NB4 (cell line): ENCODE data around the gene BANP.
A peak's percentile ranks its signal among the peaks of the same experiment; 100 is the strongest.
"Not testable (repeated sequence)": the region's sequence is repeated elsewhere in the genome, so short reads cannot be mapped to it uniquely, and the experiment has no call there.

Source experiments
- DNase-seq: peaks from one replicate; pipeline ENCODE4 v3.0.0; 2010; ENCODE audit warnings: low read depth
- H3K4me3 ChIP-seq: one replicate; pipeline ENCODE4 v1.5.1; 2011; ENCODE audit warnings: mild to moderate bottlenecking, low read depth, low read length, moderate library complexity
- CTCF ChIP-seq: IDR thresholded peaks from one replicate; pipeline ENCODE4 v1.5.1; 2012; ENCODE audit warnings: low read depth, low read length
- MAX ChIP-seq: IDR thresholded peaks from 2 replicates; pipeline ENCODE4 v1.6.1; 2011; ENCODE audit warnings: low read depth, low read length
- MYC ChIP-seq: IDR thresholded peaks from 2 replicates; pipeline ENCODE4 v1.6.1; 2011; ENCODE audit warnings: low read depth, low read length
- POLR2A ChIP-seq: IDR thresholded peaks from 2 replicates; pipeline ENCODE4 v1.6.1; 2011; ENCODE audit warnings: mild to moderate bottlenecking; ENCODE audit not compliant: insufficient read length; ENCODE audit errors: extremely low read depth

Gene BANP

GRCh38 chr16:88022076-88023042 lies 71.1 kb downstream of the BANP start:
- no peak overlapping the region for H3K4me3 ChIP-seq
- TF ChIP-seq MYC (no peak), MAX (no peak), POLR2A (no peak), CTCF (no peak)
- no peak for DNase-seq

DNA sequence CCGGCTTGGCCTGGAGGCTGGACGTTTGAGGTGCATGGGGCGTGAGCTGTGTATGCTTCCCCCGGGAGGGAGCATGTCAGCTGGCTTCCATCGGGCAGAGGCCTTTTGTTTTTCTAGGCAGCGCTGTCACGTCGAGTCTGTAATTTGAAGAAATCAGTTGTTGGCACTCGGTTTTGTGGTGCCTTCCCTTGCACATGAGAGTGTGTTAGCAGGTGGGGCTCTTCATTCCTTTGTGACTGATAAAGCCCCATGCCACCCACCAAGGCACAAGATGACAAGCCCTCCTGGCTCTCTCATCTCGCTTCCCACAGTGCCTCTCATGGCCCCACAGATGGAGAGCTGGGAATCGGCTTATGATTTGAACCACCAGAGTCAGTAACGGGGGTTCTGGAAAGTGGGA lies 72.1 kb downstream of the BANP start:
- no peak for TF ChIP-seq MYC
- no peak for TF ChIP-seq MAX
- no peak for TF ChIP-seq POLR2A
- no peak for TF ChIP-seq CTCF
- no peak overlapping the region for H3K4me3 ChIP-seq
- DNase-seq: no peak

- H3K4me3 ChIP-seq: no peak overlapping the region
- no peak for DNase-seq
- no peak for TF ChIP-seq CTCF
- no peak for TF ChIP-seq MYC
- no peak for TF ChIP-seq POLR2A
- no peak for TF ChIP-seq MAX
These were observed 72.6 kb downstream of the BANP start for GRCh38 chr16:88023786-88024185.

GRCh38 chr16:88024491-88025085 lies 73.4 kb downstream of the BANP start:
- TF ChIP-seq CTCF: peak; percentile 63
- DNase-seq: peak; percentile 69

GRCh38 chr16:88025086-88025492 lies 73.9 kb downstream of the BANP start:
- H3K4me3 ChIP-seq: not testable (repeated sequence)
- DNase-seq: peak; percentile 92
- peak; percentile 4 for TF ChIP-seq CTCF

More at GRCh38 chr16:88024491-88025085, 73.4 kb downstream of the BANP start:
- H3K4me3 ChIP-seq: not testable (repeated sequence)

DNA sequence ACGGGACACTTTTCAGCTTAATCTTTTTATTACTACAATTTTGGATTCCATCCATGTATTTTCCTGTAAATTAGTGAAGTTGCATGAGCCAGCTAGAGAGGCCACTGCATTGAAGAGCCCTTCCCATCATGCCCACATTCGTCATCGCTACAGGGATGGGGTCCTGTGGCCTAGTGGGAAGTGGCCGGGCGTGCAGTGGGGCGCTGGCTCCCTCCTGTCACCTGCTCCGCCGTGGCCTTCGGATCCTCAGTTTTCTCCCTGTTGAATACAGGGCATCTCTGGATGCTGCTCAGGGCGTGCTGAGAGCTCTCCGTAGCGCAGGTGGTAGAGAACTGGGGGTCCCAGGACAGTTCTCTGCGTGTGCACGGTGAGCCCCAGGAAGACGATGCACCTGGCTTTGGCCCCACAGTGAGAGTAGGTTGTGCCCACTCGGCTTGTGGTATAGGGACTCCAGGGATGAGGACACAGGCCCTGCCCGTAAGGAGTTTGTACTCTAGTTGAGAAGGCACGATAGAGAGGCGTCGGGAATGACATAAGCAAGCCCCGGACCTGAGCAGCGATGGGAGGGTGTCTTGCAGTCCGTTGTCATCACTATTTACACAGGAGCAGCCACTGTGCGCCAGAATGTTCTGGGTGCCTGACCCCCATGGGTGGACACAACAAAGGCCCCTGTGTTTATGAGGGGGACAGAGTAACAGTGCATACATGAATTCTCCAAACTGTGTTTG lies 74.8 kb downstream of the BANP start:
- H3K4me3 ChIP-seq, DNase-seq: not testable (repeated sequence)
